ENCODE measurements around the gene WDR31. TPM values are rescaled to one million over a fixed set of nuclear protein-coding genes. Genes with fewer than 3 reads are reported as not detected.

The WDR31 gene
- total RNA-seq, 1 experiment from 2014 or later: 1.7 TPM

GRCh38 chr9:113290052-113290607 lies 49.9 kb downstream of the WDR31 start:
- no peak for ATAC-seq
- ChIA-PET CTCF (no interaction called here), POLR2A (ENCODE audit: unreplicated experiment) (no interaction called here)
- TF ChIP-seq CTCF (conservative IDR thresholded peaks at IDR 0.05; ENCODE audit: low read depth, low read length): no peak
- no peak for TF ChIP-seq EZH2phosphoT487 (IDR thresholded peaks at IDR 0.05; ENCODE audit: borderline replicate concordance, low read length)
- no peak for TF ChIP-seq EZH2 (IDR thresholded peaks at IDR 0.05; ENCODE audit: low read length, unreplicated experiment)
- Histone ChIP-seq H3K27ac (ENCODE audit: low read length) (no peak overlapping the region), H3K36me3 (ENCODE audit: low read depth, low read length) (peaks cover 64% of the 10 kb centered on the region), H3K9me2 (replicated peaks; ENCODE audit: low read length) (no peaks in the 10 kb centered on the region), H4K20me1 (ENCODE audit: low read length) (no peaks in the 10 kb centered on the region), H3F3A (ENCODE audit: low read length, unreplicated experiment) (no peaks in the 10 kb centered on the region), H3K4me1 (ENCODE audit: insufficient read depth, low read length) (no peaks in the 10 kb centered on the region), H3K9me3 (ENCODE audit: low read length) (no peaks in the 10 kb centered on the region), H2AFZ (ENCODE audit: low read length) (no peak overlapping the region), H3K4me3 (ENCODE audit: low read length) (no peak overlapping the region), H3K9ac (ENCODE audit: low read length) (no peak overlapping the region), H3K4me2 (ENCODE audit: low read length) (no peak overlapping the region), H3K27me3 (ENCODE audit: low read length) (no peaks in the 10 kb centered on the region), H3K79me2 (ENCODE audit: low read length) (no peaks in the 10 kb centered on the region)
- BruUV-seq (replicated peaks): no TSS peak
- intact Hi-C loops (cut with micrococcal nuclease): no loop called here
- no peak for DNase-seq

DNA sequence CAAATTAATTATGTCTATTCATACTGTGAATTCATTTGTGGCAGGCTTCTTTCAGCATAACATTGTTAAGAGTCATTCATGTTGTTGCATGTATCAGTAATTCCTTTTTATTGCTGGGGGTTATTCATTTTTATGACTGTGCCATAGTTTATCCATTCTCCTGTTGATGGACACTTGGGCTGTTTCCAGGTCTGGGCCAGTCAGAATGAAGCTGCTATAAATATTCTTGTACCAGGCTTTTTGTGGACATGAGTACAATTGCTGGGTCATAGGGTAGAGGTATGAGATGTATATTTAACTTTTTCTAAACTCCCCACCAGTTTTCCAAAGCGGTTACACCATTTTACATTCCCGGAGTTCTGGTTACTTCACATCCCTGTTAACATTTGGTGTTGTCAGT lies 51.0 kb downstream of the WDR31 start:
- Histone ChIP-seq H3K36me3 (ENCODE audit: low read depth, low read length) (peaks cover 73% of the 10 kb centered on the region), H3K4me3 (ENCODE audit: low read length) (no peak overlapping the region), H2AFZ (ENCODE audit: low read length) (no peak overlapping the region), H3F3A (ENCODE audit: low read length, unreplicated experiment) (no peaks in the 10 kb centered on the region), H3K4me1 (ENCODE audit: insufficient read depth, low read length) (no peaks in the 10 kb centered on the region), H3K9me3 (ENCODE audit: low read length) (no peaks in the 10 kb centered on the region), H3K9me2 (replicated peaks; ENCODE audit: low read length) (no peaks in the 10 kb centered on the region), H3K9ac (ENCODE audit: low read length) (no peak overlapping the region), H3K27me3 (ENCODE audit: low read length) (no peaks in the 10 kb centered on the region), H3K27ac (ENCODE audit: low read length) (no peak overlapping the region), H3K4me2 (ENCODE audit: low read length) (no peak overlapping the region), H4K20me1 (ENCODE audit: low read length) (no peaks in the 10 kb centered on the region), H3K79me2 (ENCODE audit: low read length) (no peaks in the 10 kb centered on the region)
- intact Hi-C loops (cut with micrococcal nuclease): no loop called here
- no peak for ATAC-seq
- TF ChIP-seq EZH2phosphoT487 (IDR thresholded peaks at IDR 0.05; ENCODE audit: borderline replicate concordance, low read length) (no peak), EZH2 (IDR thresholded peaks at IDR 0.05; ENCODE audit: low read length, unreplicated experiment) (no peak), CTCF (conservative IDR thresholded peaks at IDR 0.05; ENCODE audit: low read depth, low read length) (no peak)
- no peak for DNase-seq
- CTCF ChIA-PET: no interaction called here
- no TSS peak for BruUV-seq (replicated peaks)
- POLR2A ChIA-PET (ENCODE audit: unreplicated experiment): no interaction called here

DNA sequence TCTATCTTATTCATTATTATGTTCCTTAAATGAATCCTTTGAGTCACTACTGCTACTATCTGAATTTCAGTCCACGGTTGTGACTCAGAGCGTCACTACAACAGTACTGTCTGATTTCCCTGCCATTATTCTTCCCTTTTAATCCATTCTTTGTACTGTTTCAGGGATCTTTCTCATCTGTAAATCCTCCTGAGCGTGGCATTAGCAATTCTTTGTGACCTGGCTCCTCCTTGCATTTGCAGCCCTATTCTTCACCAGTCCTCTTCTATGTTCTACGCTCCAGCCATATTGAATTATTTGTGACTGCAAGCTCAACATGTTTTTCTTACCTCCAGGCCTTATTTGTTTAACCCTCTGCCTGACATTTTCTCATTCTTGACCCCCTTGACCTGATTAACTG lies 58.7 kb downstream of the WDR31 start:
- ATAC-seq: no peak
- no peaks in the 10 kb centered on the region for H3K9me3 ChIP-seq (ENCODE audit: low read length)
- H3K9ac ChIP-seq (ENCODE audit: low read length): no peak overlapping the region
- no TSS peak for BruUV-seq (replicated peaks)
- no peaks in the 10 kb centered on the region for H3F3A ChIP-seq (ENCODE audit: low read length, unreplicated experiment)
- CTCF ChIA-PET: no interaction called here
- intact Hi-C loops (cut with micrococcal nuclease): no loop called here
- no peak overlapping the region for H2AFZ ChIP-seq (ENCODE audit: low read length)
- peaks cover 53% of the 10 kb centered on the region for H3K36me3 ChIP-seq (ENCODE audit: low read depth, low read length)
- H3K79me2 ChIP-seq (ENCODE audit: low read length): peaks cover 23% of the 10 kb centered on the region
- H4K20me1 ChIP-seq (ENCODE audit: low read length): no peaks in the 10 kb centered on the region
- H3K4me1 ChIP-seq (ENCODE audit: insufficient read depth, low read length): no peaks in the 10 kb centered on the region; the same call in 1 of the 2 replicates
- no peak overlapping the region for H3K27ac ChIP-seq (ENCODE audit: low read length)
- no peak overlapping the region for H3K4me2 ChIP-seq (ENCODE audit: low read length)
- POLR2A ChIA-PET (ENCODE audit: unreplicated experiment): no interaction called here
- H3K4me3 ChIP-seq (ENCODE audit: low read length): no peak overlapping the region
- DNase-seq: no peak
- H3K9me2 ChIP-seq (replicated peaks; ENCODE audit: low read length): no peaks in the 10 kb centered on the region
- TF ChIP-seq CTCF (conservative IDR thresholded peaks at IDR 0.05; ENCODE audit: low read depth, low read length): no peak
- no peak for TF ChIP-seq EZH2phosphoT487 (IDR thresholded peaks at IDR 0.05; ENCODE audit: borderline replicate concordance, low read length)
- TF ChIP-seq EZH2 (IDR thresholded peaks at IDR 0.05; ENCODE audit: low read length, unreplicated experiment): no peak
- no peaks in the 10 kb centered on the region for H3K27me3 ChIP-seq (ENCODE audit: low read length)
